K562 (cell line): ENCODE measurements around the gene VSTM1. TPM values are rescaled to one million over a fixed set of nuclear protein-coding genes. Genes with fewer than 3 reads are reported as not detected.
A peak's percentile ranks its signal among the peaks of the same experiment; 100 is the strongest.

Source experiments
- CBX8 ChIP-seq: fragments of 200-600 bp; sonication (generic); IDR thresholded peaks from 2 replicates; pipeline ENCODE4 v1.6.1; 2012; ENCODE audit warnings: borderline replicate concordance, mixed run types, low read depth, mild to moderate bottlenecking, moderate library complexity, mixed read lengths, low read length, control low read depth, inconsistent platforms; ENCODE audit not compliant: poor library complexity, severe bottlenecking; ENCODE audit errors: extremely low read depth
- GTF2F1 ChIP-seq: IDR thresholded peaks from 2 replicates; pipeline ENCODE4 v1.6.1; 2011; ENCODE audit warnings: low read depth, low read length, improper control_type of control experiment
- KDM1A ChIP-seq, 2 experiments: fragments of 450-650 bp; IDR thresholded peaks; 2 replicates each; pipeline ENCODE4 v1.6.1; 2016; ENCODE audit warnings: mild to moderate bottlenecking in 2 of 2
- LARP7 ChIP-seq: fragments of 450-650 bp; IDR thresholded peaks from 2 replicates; pipeline ENCODE4 v1.6.1; 2016
- MCM3 ChIP-seq: fragments of 450-650 bp; IDR thresholded peaks from 2 replicates; pipeline ENCODE4 v1.6.1; 2016
- MTF1 ChIP-seq: fragments of 250-450 bp; sonication (Bioruptor Pico); IDR thresholded peaks from 2 replicates; pipeline ENCODE4 v1.9.0; 2021; ENCODE audit warnings: moderate library complexity, mild to moderate bottlenecking, inconsistent platforms, borderline replicate concordance
- ZBTB1 ChIP-seq: sonication (generic); formaldehyde crosslinking; IDR thresholded peaks from 2 replicates; pipeline ENCODE4 v1.8.1; 2023; ENCODE audit warnings: missing genetic modification reagents, low read depth, mild to moderate bottlenecking, borderline replicate concordance
- ZNF431 ChIP-seq: sonication (generic); formaldehyde crosslinking; IDR thresholded peaks from 2 replicates; pipeline ENCODE4 v1.8.0; 2022; ENCODE audit warnings: mild to moderate bottlenecking, missing genetic modification reagents
- ZNF75A ChIP-seq: fragments of 450-650 bp; formaldehyde crosslinking; IDR thresholded peaks from 2 replicates; pipeline ENCODE4 v1.4.0; 2020; ENCODE audit warnings: mild to moderate bottlenecking
- ZSCAN32 ChIP-seq: fragments of 450-650 bp; formaldehyde crosslinking; IDR thresholded peaks from 2 replicates; pipeline ENCODE4 v1.4.0; 2020; ENCODE audit warnings: mild to moderate bottlenecking, moderate library complexity
- polyA plus RNA-seq, 8 experiments: library from polyadenylated mRNA; depleted of rRNA in 4 of 8; stranded (reverse) in 5 of 8; unstranded in 3 of 8; fragments of >200 nt; fragmentation: Nextera tagmentation in 2 of 8; fragmentation: Illumina TruSeq in 1 of 8; extraction: Ambion mirVana in 2 of 8; extraction: Trizol in 1 of 8; gene quantifications; 2 replicates each; pipeline versions ENCODE4 v1.2.1 to v1.2.3, GENCODE V29; 2011 to 2014; ENCODE audit warnings: inconsistent platforms in 1 of 8, missing spikeins in 1 of 8
- total RNA-seq, 7 experiments: library from RNA; depleted of rRNA in 6 of 7; stranded (reverse); fragments of >200 nt in 6 of 7; fragmentation: Illumina TruSeq in 2 of 7; extraction: Trizol in 2 of 7; gene quantifications; 2 replicates each; pipeline versions ENCODE4 v1.2.1 to v1.2.3, GENCODE V29; 2011 to 2021; ENCODE audit warnings: low replicate concordance in 1 of 7
- TF ChIP-seq, protein P1 (sequence below): fragments of 450-650 bp; IDR thresholded peaks from 2 replicates; pipeline ENCODE4 v1.6.1; 2016; ENCODE audit warnings: mild to moderate bottlenecking, moderate library complexity
- TF ChIP-seq, protein P2 (sequence below): sonication (generic); formaldehyde crosslinking; IDR thresholded peaks from 2 replicates; pipeline ENCODE4 v1.8.1; 2023; ENCODE audit warnings: mild to moderate bottlenecking, missing genetic modification reagents
- TF ChIP-seq, protein P3 (sequence below): fragments of 250-450 bp; sonication (Bioruptor Pico); IDR thresholded peaks from 2 replicates; pipeline ENCODE4 v1.5.0; 2021
- TF ChIP-seq, protein P4 (sequence below): fragments of 450-650 bp; IDR thresholded peaks from 2 replicates; pipeline ENCODE4 v1.6.1; 2016; ENCODE audit warnings: antibody characterized with exemption

VSTM1 gene
- total and polyA plus RNA-seq, 9 of the 15 experiments (the other 6 are each of a cell fraction or from before 2014, with no cell fraction given) = not detected

DNA sequence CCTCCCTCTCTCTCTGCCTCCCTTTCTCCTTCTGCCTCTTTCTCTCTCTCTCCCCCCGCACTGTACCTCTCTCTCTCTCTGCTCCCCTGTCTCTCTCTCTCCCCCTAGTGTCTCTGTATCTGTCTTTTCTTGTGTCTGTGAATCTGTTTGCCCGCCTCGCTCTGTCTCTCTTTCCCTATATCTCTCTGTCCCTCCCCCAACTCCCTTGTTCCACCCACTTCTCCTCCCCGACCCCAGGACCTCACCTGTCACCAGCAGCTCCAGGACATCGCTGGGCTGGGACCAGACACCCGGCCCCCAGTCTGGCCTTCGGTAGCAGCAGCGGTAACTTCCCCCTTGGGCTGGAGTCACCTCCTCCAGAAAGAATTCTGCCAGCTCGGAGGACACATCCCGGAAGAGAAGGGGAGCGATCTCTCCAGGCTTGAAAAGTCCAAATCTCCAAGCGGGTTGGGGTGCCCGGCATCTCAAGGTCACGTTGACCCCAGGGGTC, 33.0 kb upstream of the VSTM1 start (continued):
- TF ChIP-seq, protein P1, sequence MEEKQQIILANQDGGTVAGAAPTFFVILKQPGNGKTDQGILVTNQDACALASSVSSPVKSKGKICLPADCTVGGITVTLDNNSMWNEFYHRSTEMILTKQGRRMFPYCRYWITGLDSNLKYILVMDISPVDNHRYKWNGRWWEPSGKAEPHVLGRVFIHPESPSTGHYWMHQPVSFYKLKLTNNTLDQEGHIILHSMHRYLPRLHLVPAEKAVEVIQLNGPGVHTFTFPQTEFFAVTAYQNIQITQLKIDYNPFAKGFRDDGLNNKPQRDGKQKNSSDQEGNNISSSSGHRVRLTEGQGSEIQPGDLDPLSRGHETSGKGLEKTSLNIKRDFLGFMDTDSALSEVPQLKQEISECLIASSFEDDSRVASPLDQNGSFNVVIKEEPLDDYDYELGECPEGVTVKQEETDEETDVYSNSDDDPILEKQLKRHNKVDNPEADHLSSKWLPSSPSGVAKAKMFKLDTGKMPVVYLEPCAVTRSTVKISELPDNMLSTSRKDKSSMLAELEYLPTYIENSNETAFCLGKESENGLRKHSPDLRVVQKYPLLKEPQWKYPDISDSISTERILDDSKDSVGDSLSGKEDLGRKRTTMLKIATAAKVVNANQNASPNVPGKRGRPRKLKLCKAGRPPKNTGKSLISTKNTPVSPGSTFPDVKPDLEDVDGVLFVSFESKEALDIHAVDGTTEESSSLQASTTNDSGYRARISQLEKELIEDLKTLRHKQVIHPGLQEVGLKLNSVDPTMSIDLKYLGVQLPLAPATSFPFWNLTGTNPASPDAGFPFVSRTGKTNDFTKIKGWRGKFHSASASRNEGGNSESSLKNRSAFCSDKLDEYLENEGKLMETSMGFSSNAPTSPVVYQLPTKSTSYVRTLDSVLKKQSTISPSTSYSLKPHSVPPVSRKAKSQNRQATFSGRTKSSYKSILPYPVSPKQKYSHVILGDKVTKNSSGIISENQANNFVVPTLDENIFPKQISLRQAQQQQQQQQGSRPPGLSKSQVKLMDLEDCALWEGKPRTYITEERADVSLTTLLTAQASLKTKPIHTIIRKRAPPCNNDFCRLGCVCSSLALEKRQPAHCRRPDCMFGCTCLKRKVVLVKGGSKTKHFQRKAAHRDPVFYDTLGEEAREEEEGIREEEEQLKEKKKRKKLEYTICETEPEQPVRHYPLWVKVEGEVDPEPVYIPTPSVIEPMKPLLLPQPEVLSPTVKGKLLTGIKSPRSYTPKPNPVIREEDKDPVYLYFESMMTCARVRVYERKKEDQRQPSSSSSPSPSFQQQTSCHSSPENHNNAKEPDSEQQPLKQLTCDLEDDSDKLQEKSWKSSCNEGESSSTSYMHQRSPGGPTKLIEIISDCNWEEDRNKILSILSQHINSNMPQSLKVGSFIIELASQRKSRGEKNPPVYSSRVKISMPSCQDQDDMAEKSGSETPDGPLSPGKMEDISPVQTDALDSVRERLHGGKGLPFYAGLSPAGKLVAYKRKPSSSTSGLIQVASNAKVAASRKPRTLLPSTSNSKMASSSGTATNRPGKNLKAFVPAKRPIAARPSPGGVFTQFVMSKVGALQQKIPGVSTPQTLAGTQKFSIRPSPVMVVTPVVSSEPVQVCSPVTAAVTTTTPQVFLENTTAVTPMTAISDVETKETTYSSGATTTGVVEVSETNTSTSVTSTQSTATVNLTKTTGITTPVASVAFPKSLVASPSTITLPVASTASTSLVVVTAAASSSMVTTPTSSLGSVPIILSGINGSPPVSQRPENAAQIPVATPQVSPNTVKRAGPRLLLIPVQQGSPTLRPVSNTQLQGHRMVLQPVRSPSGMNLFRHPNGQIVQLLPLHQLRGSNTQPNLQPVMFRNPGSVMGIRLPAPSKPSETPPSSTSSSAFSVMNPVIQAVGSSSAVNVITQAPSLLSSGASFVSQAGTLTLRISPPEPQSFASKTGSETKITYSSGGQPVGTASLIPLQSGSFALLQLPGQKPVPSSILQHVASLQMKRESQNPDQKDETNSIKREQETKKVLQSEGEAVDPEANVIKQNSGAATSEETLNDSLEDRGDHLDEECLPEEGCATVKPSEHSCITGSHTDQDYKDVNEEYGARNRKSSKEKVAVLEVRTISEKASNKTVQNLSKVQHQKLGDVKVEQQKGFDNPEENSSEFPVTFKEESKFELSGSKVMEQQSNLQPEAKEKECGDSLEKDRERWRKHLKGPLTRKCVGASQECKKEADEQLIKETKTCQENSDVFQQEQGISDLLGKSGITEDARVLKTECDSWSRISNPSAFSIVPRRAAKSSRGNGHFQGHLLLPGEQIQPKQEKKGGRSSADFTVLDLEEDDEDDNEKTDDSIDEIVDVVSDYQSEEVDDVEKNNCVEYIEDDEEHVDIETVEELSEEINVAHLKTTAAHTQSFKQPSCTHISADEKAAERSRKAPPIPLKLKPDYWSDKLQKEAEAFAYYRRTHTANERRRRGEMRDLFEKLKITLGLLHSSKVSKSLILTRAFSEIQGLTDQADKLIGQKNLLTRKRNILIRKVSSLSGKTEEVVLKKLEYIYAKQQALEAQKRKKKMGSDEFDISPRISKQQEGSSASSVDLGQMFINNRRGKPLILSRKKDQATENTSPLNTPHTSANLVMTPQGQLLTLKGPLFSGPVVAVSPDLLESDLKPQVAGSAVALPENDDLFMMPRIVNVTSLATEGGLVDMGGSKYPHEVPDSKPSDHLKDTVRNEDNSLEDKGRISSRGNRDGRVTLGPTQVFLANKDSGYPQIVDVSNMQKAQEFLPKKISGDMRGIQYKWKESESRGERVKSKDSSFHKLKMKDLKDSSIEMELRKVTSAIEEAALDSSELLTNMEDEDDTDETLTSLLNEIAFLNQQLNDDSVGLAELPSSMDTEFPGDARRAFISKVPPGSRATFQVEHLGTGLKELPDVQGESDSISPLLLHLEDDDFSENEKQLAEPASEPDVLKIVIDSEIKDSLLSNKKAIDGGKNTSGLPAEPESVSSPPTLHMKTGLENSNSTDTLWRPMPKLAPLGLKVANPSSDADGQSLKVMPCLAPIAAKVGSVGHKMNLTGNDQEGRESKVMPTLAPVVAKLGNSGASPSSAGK = no peak
- TF ChIP-seq MCM3 (no peak), KDM1A (IDR thresholded peaks at IDR 0.05) (0 out of 4 replicates have a peak, but pooled peaks of 1 of the 2 experiments have one; percentile 24), CBX8 (no peak), MTF1 (CRISPR knock-in tag) (no peak), ZBTB1 (CRISPR knock-in tag) (no peak), ZNF75A (CRISPR knock-in tag) (no peak), ZSCAN32 (CRISPR knock-in tag) (no peak), ZNF431 (no peak), LARP7 (peak; percentile 89; the same call in 1 of the 2 replicates), GTF2F1 (no peak)
- TF ChIP-seq, protein P2, sequence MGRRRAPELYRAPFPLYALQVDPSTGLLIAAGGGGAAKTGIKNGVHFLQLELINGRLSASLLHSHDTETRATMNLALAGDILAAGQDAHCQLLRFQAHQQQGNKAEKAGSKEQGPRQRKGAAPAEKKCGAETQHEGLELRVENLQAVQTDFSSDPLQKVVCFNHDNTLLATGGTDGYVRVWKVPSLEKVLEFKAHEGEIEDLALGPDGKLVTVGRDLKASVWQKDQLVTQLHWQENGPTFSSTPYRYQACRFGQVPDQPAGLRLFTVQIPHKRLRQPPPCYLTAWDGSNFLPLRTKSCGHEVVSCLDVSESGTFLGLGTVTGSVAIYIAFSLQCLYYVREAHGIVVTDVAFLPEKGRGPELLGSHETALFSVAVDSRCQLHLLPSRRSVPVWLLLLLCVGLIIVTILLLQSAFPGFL = no peak
- TF ChIP-seq, protein P3, sequence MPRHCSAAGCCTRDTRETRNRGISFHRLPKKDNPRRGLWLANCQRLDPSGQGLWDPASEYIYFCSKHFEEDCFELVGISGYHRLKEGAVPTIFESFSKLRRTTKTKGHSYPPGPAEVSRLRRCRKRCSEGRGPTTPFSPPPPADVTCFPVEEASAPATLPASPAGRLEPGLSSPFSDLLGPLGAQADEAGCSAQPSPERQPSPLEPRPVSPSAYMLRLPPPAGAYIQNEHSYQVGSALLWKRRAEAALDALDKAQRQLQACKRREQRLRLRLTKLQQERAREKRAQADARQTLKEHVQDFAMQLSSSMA = no peak
- TF ChIP-seq, protein P4, sequence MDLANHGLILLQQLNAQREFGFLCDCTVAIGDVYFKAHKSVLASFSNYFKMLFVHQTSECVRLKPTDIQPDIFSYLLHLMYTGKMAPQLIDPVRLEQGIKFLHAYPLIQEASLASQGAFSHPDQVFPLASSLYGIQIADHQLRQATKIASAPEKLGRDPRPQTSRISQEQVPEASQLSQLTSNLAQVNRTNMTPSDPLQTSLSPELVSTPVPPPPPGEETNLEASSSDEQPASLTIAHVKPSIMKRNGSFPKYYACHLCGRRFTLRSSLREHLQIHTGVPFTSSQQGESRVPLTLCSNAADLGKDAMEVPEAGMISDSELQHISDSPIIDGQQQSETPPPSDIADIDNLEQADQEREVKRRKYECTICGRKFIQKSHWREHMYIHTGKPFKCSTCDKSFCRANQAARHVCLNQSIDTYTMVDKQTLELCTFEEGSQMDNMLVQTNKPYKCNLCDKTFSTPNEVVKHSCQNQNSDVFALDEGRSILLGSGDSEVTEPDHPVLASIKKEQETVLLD = peak; percentile 41; the same call in 1 of the 2 replicates
